AG04449 (cell line): ENCODE measurements around the gene PPP1R3F.

Experiments used
- CTCF ChIA-PET: fragments of 350-600 bp; formaldehyde crosslinking; extraction: SDS; loops from one replicate; lab custom pipeline; 2021; ENCODE audit warnings: antibody characterized with exemption; lab: Yijun Ruan, JAX
- POLR2A ChIA-PET: fragments of 400-600, 350-600 bp; formaldehyde crosslinking; extraction: SDS; loops from one replicate; lab custom pipeline; 2020; ENCODE audit warnings: antibody characterized with exemption, inconsistent platforms; lab: Yijun Ruan, JAX
- DNase-seq: peaks from one replicate; pipeline ENCODE4 v3.0.0-alpha.2; 2010; ENCODE audit warnings: low read depth, low spot score
- H3K4me3 ChIP-seq: 2 replicates; pipeline ENCODE4 v1.5.1; 2011; ENCODE audit warnings: low read depth, mild to moderate bottlenecking, control low read depth, low read length
- CTCF ChIP-seq: IDR thresholded peaks from one replicate; pipeline ENCODE4 v1.5.1; 2011; ENCODE audit warnings: mild to moderate bottlenecking, moderate library complexity, low read length, control low read depth, inconsistent platforms; ENCODE audit not compliant: insufficient read depth; ENCODE audit errors: missing control alignments

PPP1R3F gene

GRCh38 chrX:49260221-49260985 is 9.2 kb upstream of the PPP1R3F start:
- ChIA-PET POLR2A (no interaction called here), CTCF (interaction anchor here (1.1 kb wide), 1 partner anchor 23 kb away, joined by 3 read pairs; no protein-coding TSS in a partner anchor)
- H3K4me3 ChIP-seq: no peak overlapping the region
- DNase-seq: no peak
- no peak for TF ChIP-seq CTCF

GRCh38 chrX:49262603-49263002 is 7.0 kb upstream of the PPP1R3F start:
- no peak for DNase-seq
- CTCF ChIA-PET: interaction anchor here (0.9 kb wide), 1 partner anchor 107 kb away, joined by 3 read pairs; no protein-coding TSS in a partner anchor
- no peak overlapping the region for H3K4me3 ChIP-seq
- POLR2A ChIA-PET: no interaction called here
- no peak for TF ChIP-seq CTCF

GRCh38 chrX:49263631-49264030 is 6.0 kb upstream of the PPP1R3F start:
- DNase-seq: no peak
- no peak for TF ChIP-seq CTCF
- ChIA-PET CTCF (interaction anchor here (0.9 kb wide), 1 partner anchor 108 kb away, joined by 3 read pairs; no protein-coding TSS in a partner anchor), POLR2A (no interaction called here)
- no peak overlapping the region for H3K4me3 ChIP-seq

- CTCF ChIA-PET: no interaction called here
- POLR2A ChIA-PET: no interaction called here
- DNase-seq: no peak
- TF ChIP-seq CTCF: no peak
- no peak within 1 kb of the TSS for H3K4me3 ChIP-seq
Measured at GRCh38 chrX:49264460-49264859, 5.1 kb upstream of the PPP1R3F start, which contains the start of gene FOXP3. FOXP3 (minus strand) TSS chrX:49264710; CDS start chrX:49258505, 6,205 bp downstream.

- DNase-seq: no peak
- no peak for TF ChIP-seq CTCF
- no peak overlapping the region for H3K4me3 ChIP-seq
- ChIA-PET POLR2A (no interaction called here), CTCF (interaction anchor here (1.0 kb wide), 1 partner anchor 29 kb away, joined by 3 read pairs; no protein-coding TSS in a partner anchor)
Measured at GRCh38 chrX:49266523-49267445, 2.8 kb upstream of the PPP1R3F start.
